ENCODE data around the gene CEBPB. TPM values are rescaled to one million over a fixed set of nuclear protein-coding genes. Genes with fewer than 3 reads are reported as not detected.
"Not testable (repeated sequence)": the region's sequence is repeated elsewhere in the genome, so short reads cannot be mapped to it uniquely, and the experiment has no call there.

CEBPB gene
- polyA plus RNA-seq, 1 experiment = 24.6 TPM

DNA sequence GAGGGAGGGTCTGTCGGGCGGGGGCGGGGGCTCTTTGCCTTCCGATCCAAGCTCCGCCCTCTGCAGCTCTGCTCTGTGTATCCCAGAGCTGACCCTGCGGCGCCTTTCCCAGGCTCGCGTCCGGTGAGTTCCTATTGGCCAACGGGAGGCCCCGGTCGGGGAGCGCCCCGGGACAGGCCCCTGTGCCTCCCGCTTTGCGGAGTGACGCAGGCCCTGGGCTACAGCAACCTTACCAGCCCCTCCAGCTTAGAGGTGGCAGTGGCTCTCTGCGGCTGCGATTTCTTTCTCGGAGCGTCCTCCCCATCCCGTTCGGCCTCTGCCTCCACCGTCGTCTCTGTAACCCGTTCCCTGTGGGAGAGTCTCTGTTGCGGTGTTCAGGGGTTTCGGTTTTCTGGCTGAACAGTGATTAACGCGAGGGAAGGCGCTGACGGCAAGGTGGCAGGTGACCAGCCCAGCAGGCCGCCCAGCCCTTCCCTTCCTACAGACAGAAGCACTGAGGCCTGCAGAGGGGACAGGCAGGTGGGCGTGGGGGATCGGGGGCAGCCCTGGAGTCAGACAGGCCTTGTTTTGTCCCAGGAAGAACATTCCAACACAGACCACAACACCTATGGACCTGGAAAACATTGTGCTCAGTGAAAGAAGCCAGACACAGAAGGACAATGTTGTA, 18.1 kb upstream of the CEBPB start:
- CTCF ChIA-PET = interaction anchor here (1.0 to 7.8 kb wide), 9 partner anchors 9 to 279 kb away, joined by 3 to 169 read pairs (median 5); partner anchors contain the start of gene PEDS1
- no peaks in the 10 kb centered on the region for H3K27me3 ChIP-seq (ENCODE audit: control insufficient read depth, insufficient read depth, low read length)
- TF ChIP-seq, protein P1, sequence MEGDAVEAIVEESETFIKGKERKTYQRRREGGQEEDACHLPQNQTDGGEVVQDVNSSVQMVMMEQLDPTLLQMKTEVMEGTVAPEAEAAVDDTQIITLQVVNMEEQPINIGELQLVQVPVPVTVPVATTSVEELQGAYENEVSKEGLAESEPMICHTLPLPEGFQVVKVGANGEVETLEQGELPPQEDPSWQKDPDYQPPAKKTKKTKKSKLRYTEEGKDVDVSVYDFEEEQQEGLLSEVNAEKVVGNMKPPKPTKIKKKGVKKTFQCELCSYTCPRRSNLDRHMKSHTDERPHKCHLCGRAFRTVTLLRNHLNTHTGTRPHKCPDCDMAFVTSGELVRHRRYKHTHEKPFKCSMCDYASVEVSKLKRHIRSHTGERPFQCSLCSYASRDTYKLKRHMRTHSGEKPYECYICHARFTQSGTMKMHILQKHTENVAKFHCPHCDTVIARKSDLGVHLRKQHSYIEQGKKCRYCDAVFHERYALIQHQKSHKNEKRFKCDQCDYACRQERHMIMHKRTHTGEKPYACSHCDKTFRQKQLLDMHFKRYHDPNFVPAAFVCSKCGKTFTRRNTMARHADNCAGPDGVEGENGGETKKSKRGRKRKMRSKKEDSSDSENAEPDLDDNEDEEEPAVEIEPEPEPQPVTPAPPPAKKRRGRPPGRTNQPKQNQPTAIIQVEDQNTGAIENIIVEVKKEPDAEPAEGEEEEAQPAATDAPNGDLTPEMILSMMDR (IDR thresholded peaks at IDR 0.05; ENCODE audit: insufficient read depth, low read depth, low read length) = no peak
- no peak for DNase-seq (ENCODE audit: low read depth)
- POLR2A ChIA-PET = no interaction called here
- no peaks in the 10 kb centered on the region for H3K36me3 ChIP-seq (ENCODE audit: control insufficient read depth, insufficient read depth, low read length)
- H3K4me3 ChIP-seq (ENCODE audit: low read depth, low read length) = peak overlapping the region; percentile 34

DNA sequence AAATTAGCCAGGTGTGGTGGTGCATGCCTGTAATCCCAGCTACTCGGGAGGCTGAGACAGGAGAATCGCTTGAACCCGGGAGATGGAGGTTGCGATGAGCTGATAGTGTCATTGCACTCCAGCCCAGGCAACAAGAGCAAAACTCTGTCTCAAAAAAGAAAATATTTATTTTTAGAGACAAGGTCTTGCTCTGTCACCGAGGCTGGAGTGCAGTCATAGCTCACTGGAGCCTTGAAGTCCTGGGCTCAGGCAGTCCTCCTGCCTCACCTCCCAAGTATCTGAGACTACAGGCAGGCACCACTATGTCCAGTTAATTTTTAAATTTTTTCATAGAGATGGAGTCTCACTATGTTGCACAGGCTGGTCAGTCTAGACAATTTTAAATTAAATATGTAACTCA, 16.2 kb upstream of the CEBPB start:
- POLR2A ChIA-PET = no interaction called here
- CTCF ChIA-PET = interaction anchor here (0.9 to 2.4 kb wide), 4 partner anchors 11 to 399 kb away, joined by 3 to 10 read pairs (median 6); no protein-coding TSS in a partner anchor
- TF ChIP-seq, protein P1 (IDR thresholded peaks at IDR 0.05; ENCODE audit: insufficient read depth, low read depth, low read length) = no peak
- no peak for DNase-seq (ENCODE audit: low read depth)
- Histone ChIP-seq H3K4me3 (ENCODE audit: low read depth, low read length) (no peak overlapping the region), H3K27me3 (ENCODE audit: control insufficient read depth, insufficient read depth, low read length) (no peaks in the 10 kb centered on the region), H3K36me3 (ENCODE audit: control insufficient read depth, insufficient read depth, low read length) (no peaks in the 10 kb centered on the region)

DNA sequence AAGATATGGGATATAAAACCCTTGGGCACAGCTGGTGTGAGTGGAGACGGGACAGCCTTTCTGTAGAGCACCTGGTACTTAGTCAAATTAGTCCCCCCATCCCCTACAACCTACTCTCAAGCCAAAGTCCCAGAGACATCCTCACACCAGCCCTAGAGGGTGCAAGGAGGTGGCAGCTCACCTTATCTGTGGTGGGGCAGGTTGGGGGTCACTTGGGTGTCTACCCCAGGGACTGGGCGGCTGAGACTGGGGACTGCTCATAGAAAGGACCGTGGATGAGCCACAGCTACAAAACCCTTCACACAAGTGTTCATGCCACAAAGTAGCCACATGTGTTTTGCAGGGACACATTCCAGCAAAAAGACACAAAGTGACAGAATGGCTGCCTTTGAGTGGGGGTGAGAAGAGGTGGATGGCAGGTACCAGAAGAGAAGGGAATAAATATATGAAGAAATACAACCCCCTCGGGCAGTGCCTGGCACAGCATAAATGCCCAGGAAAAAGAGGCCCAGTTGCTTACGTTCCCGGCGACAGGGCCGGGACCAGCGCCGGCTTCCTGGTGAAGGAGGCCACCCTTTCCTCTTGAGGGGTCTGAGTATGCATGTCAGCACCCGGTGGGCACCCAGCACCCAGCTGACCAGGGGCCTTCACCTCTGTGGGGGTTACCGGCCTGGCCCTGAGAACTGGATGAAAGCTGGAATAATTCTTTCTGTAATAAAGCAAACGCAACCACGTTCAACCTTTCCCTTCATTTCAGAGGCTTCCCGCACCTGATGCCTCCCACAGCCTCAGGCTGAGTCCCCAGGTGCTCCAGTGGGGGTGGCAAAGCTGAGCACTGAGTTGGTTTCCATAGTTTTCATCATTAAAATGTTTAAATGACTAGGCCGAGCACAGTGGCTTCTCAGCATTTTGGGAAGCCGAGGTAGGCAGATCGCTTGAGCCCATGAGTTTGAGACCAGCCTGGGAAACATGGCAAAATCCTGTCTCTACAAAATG, 14.4 kb upstream of the CEBPB start:
- DNase-seq (ENCODE audit: low read depth) = no peak
- H3K4me3 ChIP-seq (ENCODE audit: low read depth, low read length) = no peak overlapping the region
- CTCF ChIA-PET = interaction anchor here (0.6 to 4.2 kb wide), 7 partner anchors 10 to 288 kb away, joined by 3 to 17 read pairs (median 5); no protein-coding TSS in a partner anchor
- H3K27me3 ChIP-seq (ENCODE audit: control insufficient read depth, insufficient read depth, low read length) = no peaks in the 10 kb centered on the region
- TF ChIP-seq, protein P1 (IDR thresholded peaks at IDR 0.05; ENCODE audit: insufficient read depth, low read depth, low read length) = no peak
- no peaks in the 10 kb centered on the region for H3K36me3 ChIP-seq (ENCODE audit: control insufficient read depth, insufficient read depth, low read length)
- POLR2A ChIA-PET = no interaction called here

DNA sequence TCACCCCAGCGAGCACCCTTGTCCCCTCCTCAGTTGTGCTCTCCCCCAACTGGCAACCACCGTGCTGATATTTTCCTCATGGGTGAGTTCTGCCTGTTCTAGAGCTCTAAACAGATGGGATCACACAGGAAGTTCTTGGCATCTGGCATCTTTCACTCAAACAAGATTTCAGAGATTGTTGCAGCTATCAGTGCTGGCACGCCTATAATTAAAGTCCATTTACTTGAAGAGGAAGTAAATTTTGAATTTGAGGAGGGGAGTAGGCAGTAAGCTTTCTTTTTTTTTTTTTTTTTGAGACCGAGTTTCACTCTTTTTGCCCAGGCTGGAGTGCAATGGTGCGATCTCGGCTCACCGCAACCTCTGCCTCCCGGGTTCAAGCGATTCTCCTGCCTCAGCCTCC, 12.0 kb upstream of the CEBPB start:
- H3K4me3 ChIP-seq (ENCODE audit: low read depth, low read length); DNase-seq (ENCODE audit: low read depth); H3K27me3 ChIP-seq (ENCODE audit: control insufficient read depth, insufficient read depth, low read length); H3K36me3 ChIP-seq (ENCODE audit: control insufficient read depth, insufficient read depth, low read length); POLR2A ChIA-PET: not testable (repeated sequence)
- CTCF ChIA-PET = interaction anchor here (0.6 to 5.5 kb wide), 19 partner anchors 9 to 421 kb away, joined by 3 to 32 read pairs (median 5); no protein-coding TSS in a partner anchor

DNA sequence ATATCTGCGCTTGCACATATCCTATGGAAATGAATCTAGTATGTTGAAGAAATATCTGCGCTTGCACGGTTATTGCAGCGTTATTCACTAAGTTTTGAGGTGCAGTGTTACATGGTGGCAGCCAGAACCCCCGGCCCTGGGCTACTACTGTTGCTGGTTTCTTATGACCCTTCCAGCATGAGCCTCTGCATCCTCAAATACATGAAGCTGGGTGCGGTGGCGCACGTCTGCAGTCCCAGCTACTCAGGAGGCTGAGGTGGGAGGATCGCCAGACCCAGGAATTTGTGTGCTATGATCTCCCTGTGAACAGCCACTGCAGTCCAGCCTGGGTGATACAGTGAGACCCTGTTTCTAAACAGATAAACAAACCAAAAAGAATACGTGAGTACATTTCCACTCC, 9.3 kb upstream of the CEBPB start:
- CTCF ChIA-PET = interaction anchor here (1.6 to 5.5 kb wide), 3 partner anchors 8 to 61 kb away, joined by 5 to 32 read pairs (median 8); partner anchors contain the start of gene CEBPB
- TF ChIP-seq, protein P1 (IDR thresholded peaks at IDR 0.05; ENCODE audit: insufficient read depth, low read depth, low read length) = no peak
- no peak for DNase-seq (ENCODE audit: low read depth)
- no peaks in the 10 kb centered on the region for H3K27me3 ChIP-seq (ENCODE audit: control insufficient read depth, insufficient read depth, low read length)
- POLR2A ChIA-PET = no interaction called here
- no peak overlapping the region for H3K4me3 ChIP-seq (ENCODE audit: low read depth, low read length)
- no peaks in the 10 kb centered on the region for H3K36me3 ChIP-seq (ENCODE audit: control insufficient read depth, insufficient read depth, low read length)

Data from BJ (cell line).